PC-3 (cell line): Measurements from ENCODE around the gene MSI2. TPM values are rescaled to one million over a fixed set of nuclear protein-coding genes. Genes with fewer than 3 reads are reported as not detected.

Experiments
- ATAC-seq: fragments of 200-7000 bp; cut with Tn5 transposase; 2 replicates; pipeline ENCODE4 v1.9.1; 2020; ENCODE audit warnings: mild to moderate bottlenecking, moderate library complexity
- BruUV-seq: library from RNA; stranded (reverse); fragments of 400-500 nt; replicated peaks from 2 replicates; lab custom pipeline; 2021; lab: Mats Ljungman, UMichigan
- CTCF ChIA-PET: fragments of 300-600 bp; sonication (Branson Sonifier 250); formaldehyde crosslinking; loops from one replicate; lab custom pipeline; 2022; ENCODE audit warnings: antibody characterized with exemption; lab: Charles Lee
- POLR2A ChIA-PET: fragments of 300-600 bp; sonication (Branson Sonifier 250); formaldehyde crosslinking; loops from one replicate; lab custom pipeline; 2022; ENCODE audit warnings: antibody characterized with exemption; ENCODE audit not compliant: unreplicated experiment; lab: Charles Lee
- DNase-seq: peaks from one replicate; pipeline ENCODE4 v3.0.0-alpha.2; 2015
- H2AFZ ChIP-seq: fragments of 300-600 bp; sonication (generic); 2 replicates; pipeline ENCODE4 v1.6.0; 2016; ENCODE audit warnings: antibody characterized with exemption, low read length
- H3F3A ChIP-seq: fragments of 300-600 bp; sonication (generic); one replicate; pipeline ENCODE4 v1.6.0; 2017; ENCODE audit warnings: antibody characterized with exemption, low read length, control low read depth, mild to moderate bottlenecking; ENCODE audit not compliant: unreplicated experiment
- H3K27ac ChIP-seq: fragments of 300-600 bp; sonication (generic); 2 replicates; pipeline ENCODE4 v1.5.1; 2016; ENCODE audit warnings: mild to moderate bottlenecking, low read length
- H3K27me3 ChIP-seq: fragments of 300-600 bp; sonication (generic); 2 replicates; pipeline ENCODE4 v1.6.1; 2016; ENCODE audit warnings: low read length, mixed read lengths
- H3K36me3 ChIP-seq: fragments of 300-600 bp; sonication (generic); 2 replicates; pipeline ENCODE4 v1.6.1; 2016; ENCODE audit warnings: low read depth, mixed run types, low read length, mixed read lengths
- H3K4me1 ChIP-seq: fragments of 300-600 bp; sonication (generic); 2 replicates; pipeline ENCODE4 v1.5.1; 2016; ENCODE audit warnings: low read length; ENCODE audit not compliant: insufficient read depth
- H3K4me2 ChIP-seq: fragments of 300-600 bp; sonication (generic); 2 replicates; pipeline ENCODE4 v1.6.0; 2016; ENCODE audit warnings: low read length
- H3K4me3 ChIP-seq: fragments of 300-600 bp; sonication (generic); 2 replicates; pipeline ENCODE4 v1.5.1; 2016; ENCODE audit warnings: mild to moderate bottlenecking, low read length, mixed read lengths
- H3K79me2 ChIP-seq: fragments of 300-600 bp; sonication (generic); 2 replicates; pipeline ENCODE4 v1.6.1; 2017; ENCODE audit warnings: low read length, mixed read lengths
- H3K9ac ChIP-seq: fragments of 300-600 bp; sonication (generic); 2 replicates; pipeline ENCODE4 v1.6.0; 2016; ENCODE audit warnings: mild to moderate bottlenecking, low read length
- H3K9me2 ChIP-seq: fragments of 300-600 bp; sonication (generic); replicated peaks from 2 replicates; pipeline ENCODE4 v1.6.1; 2016; ENCODE audit warnings: mixed run types, low read length, mixed read lengths
- H3K9me3 ChIP-seq: fragments of 300-600 bp; sonication (generic); 2 replicates; pipeline ENCODE4 v1.6.1; 2016; ENCODE audit warnings: low read length, mixed read lengths
- H4K20me1 ChIP-seq: fragments of 300-600 bp; sonication (generic); 2 replicates; pipeline ENCODE4 v1.6.1; 2016; ENCODE audit warnings: low read length, mixed read lengths
- CTCF ChIP-seq: fragments of 300-600 bp; sonication (generic); conservative IDR thresholded peaks from 2 replicates; pipeline ENCODE4 v1.5.1; 2017; ENCODE audit warnings: antibody characterized with exemption, low read depth, mild to moderate bottlenecking, low read length
- EZH2 ChIP-seq: fragments of 300-600 bp; sonication (generic); IDR thresholded peaks from one replicate; pipeline ENCODE4 v1.6.1; 2017; ENCODE audit warnings: antibody characterized with exemption, mild to moderate bottlenecking, low read length; ENCODE audit not compliant: unreplicated experiment
- EZH2phosphoT487 ChIP-seq: fragments of 300-600 bp; sonication (generic); IDR thresholded peaks from 2 replicates; pipeline ENCODE4 v1.6.1; 2018; ENCODE audit warnings: mild to moderate bottlenecking, antibody characterized with exemption, low read length, borderline replicate concordance
- intact Hi-C: fragments of 100-400 bp; cut with micrococcal nuclease; formaldehyde crosslinking; loops from 2 replicates; pipeline ENCODE4 v1.9.0; 2023
- total RNA-seq: library from RNA; depleted of rRNA; stranded (reverse); fragments of >200 nt; gene quantifications from 2 replicates; pipeline ENCODE4 v1.2.3, GENCODE V29; 2014

MSI2 gene
- total RNA-seq, 1 experiment from 2014 or later, result 54.7 TPM

DNA sequence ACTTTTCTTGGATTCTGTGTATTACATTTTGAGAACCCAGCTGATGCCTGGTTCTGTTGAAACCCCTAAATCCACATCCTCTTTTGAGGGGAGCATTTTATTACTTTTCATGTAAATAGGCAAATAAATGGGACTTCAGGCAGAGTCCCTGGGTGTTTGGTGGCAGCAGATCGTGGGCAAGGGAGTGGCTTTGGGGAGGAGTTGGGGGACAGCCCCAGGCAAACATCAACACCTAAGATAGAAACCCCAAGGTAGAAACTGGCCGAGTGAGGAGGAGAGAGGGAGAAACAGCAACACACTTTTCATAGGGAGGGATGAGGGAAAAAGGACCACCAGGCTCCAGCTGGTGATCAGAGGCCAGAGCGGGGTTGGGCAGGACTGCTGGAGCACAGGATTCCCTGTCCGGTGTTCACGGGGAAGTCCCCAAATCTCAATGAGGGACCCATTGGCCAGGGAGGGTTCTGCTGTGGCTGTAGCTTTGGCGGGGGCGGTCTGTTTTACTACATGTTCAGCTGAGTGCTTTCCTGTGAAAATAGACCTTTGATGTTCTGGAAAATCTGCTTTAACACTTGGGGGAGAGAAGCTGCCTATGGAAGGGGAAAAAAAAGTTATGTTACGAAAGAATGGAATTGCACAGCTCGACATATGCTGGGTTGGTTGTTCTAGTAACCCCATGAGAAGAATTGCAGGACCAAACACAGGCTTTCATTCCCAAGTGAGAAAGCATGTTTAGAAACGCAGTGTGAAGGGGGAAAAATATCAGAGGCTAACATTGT is 46.6 kb downstream of the MSI2 start:
- H3K27me3 ChIP-seq, result no peaks in the 10 kb centered on the region
- no peaks in the 10 kb centered on the region for H3K9me2 ChIP-seq
- H3K4me2 ChIP-seq, result no peak overlapping the region
- no peak overlapping the region for H3K27ac ChIP-seq
- DNase-seq (no peak), ATAC-seq (no peak)
- H3F3A ChIP-seq, result no peaks in the 10 kb centered on the region
- no peaks in the 10 kb centered on the region for H3K79me2 ChIP-seq
- TF ChIP-seq CTCF (no peak), EZH2 (no peak), EZH2phosphoT487 (no peak)
- no TSS peak for BruUV-seq
- H3K9ac ChIP-seq, result no peak overlapping the region
- H3K36me3 ChIP-seq, result peaks cover 24% of the 10 kb centered on the region
- H2AFZ ChIP-seq, result no peak overlapping the region
- H3K4me1 ChIP-seq, result no peaks in the 10 kb centered on the region
- H4K20me1 ChIP-seq, result no peaks in the 10 kb centered on the region
- intact Hi-C loops, result no loop called here
- H3K9me3 ChIP-seq, result 0 out of 2 replicates have a peak, but pooled peaks cover 4% of the 10 kb centered on the region
- H3K4me3 ChIP-seq, result no peak overlapping the region
- ChIA-PET POLR2A (no interaction called here), CTCF (no interaction called here)

DNA sequence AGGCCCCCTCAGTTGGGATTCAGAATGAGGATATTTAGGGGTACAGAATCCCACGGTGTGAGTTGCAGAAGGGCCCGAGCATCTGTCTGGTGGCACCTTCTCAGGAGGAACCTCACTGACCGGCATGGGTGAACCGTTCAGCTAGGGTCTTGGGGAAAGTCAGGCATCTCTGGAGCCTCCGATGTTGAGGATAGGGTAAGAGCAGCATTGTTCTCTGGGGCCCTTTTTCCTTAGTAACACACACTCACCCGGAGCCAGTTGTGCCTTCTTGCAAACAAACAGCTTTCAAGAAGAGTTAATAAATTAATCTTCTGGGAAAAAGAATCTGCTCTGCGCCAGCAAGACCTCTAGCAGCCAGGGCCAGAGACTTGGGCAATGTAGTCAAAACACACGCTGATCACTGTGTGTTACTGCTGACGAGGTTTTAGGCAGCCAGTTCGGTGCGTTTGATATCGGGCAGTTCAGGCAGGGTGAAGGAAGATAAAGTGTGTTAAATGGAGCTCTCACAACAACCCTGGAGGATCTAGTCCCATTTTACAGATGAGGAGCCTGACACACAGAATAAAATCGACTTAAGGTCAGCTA is 48.9 kb downstream of the MSI2 start:
- intact Hi-C loops, result no loop called here
- Histone ChIP-seq H3K27me3 (no peaks in the 10 kb centered on the region), H3K4me3 (no peak overlapping the region), H3K27ac (no peak overlapping the region), H3K4me2 (no peak overlapping the region), H2AFZ (no peak overlapping the region), H4K20me1 (no peaks in the 10 kb centered on the region), H3K9me2 (no peaks in the 10 kb centered on the region), H3K36me3 (peaks cover 8% of the 10 kb centered on the region; the same call in 1 of the 2 replicates), H3K9me3 (no peaks in the 10 kb centered on the region), H3K4me1 (no peaks in the 10 kb centered on the region), H3K9ac (no peak overlapping the region), H3K79me2 (no peaks in the 10 kb centered on the region), H3F3A (no peaks in the 10 kb centered on the region)
- ChIA-PET CTCF (no interaction called here), POLR2A (no interaction called here)
- TF ChIP-seq CTCF (no peak), EZH2phosphoT487 (no peak), EZH2 (no peak)
- BruUV-seq, result no TSS peak
- ATAC-seq (no peak), DNase-seq (no peak)
